CD4-positive, alpha-beta T cell treated with Interleukin-6 at 100 ng/mL for 8 hours (primary cell): ENCODE results near the gene MCF2L.
A peak's percentile ranks its signal among the peaks of the same experiment; 100 is the strongest.
"Not testable (repeated sequence)": the region's sequence is repeated elsewhere in the genome, so short reads cannot be mapped to it uniquely, and the experiment has no call there.

Experiments
- DNase-seq: peaks from one replicate; pipeline ENCODE4 v3.0.0-alpha.2; 2020; ENCODE audit warnings: mixed read lengths, low spot score

The MCF2L gene

DNA sequence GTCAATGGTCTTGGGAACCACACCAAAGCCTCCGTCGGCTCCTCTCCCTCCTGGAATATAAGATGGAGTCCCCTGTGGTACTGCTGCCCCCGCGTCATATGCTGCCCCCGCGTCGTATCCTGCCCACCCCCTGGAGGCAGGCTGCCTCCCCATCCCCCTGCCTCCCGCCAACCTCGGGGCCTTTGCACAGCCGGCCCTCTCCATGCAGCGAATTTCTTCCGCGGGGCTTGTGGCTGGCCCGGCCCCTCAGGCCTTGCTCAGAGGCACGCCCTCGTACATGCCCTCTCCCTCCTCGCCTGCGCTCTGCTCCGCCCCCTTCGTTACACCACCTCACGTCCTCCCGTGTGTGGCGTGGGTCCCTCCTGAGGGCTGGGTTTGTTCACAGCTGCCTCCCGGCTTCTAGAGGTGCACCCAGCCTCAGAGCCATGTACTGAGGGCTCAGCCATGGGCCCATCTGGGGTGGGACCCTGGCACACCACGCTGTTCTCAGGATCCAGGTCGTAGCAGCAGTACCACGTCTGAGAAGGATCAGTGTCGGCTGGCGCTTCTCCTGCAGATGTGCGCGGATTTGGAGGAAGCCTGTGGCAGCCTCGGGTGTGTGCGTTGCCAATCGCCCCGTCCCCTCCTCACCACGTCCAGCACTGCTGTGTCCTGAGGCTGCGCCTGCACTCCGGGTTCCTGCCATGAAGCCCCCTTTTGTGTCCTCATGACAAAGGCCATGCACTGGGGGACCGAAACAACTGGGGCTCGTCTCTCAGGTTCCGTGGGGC is 47.7 kb downstream of the MCF2L start:
- DNase-seq = no peak

DNA sequence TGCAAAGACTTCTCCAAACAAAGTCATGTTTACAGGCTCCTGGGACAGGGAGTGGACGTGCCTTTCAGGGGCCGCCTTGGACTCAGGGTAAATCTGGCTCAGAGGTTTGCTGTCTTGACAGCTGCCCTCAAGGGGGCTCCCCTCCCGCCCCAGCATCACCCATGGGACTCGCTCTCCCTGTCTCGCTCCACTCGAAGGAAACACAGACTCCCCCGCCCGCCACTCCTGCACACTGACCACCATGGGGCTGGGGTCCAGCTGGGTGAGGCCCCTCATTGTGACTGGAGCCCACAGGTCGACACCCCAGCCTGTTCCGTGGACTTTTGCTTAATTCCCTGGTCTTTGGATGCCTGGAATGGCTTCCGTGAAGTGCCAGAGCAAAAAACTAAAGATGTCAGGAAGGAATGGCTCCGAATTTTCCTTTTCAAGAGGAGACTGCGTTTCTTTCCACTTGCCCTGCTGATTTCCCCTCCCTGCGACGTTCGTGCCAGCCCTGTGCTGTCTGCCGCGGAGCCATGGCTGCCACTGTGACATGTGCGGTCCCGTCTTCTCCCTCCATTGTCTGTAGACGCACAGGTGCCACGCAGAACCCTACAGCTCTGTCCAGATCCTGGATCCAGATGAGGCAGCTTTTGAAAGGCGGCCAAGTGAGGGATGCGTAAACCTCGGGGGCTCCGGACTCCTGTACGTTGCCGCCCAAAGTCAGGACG is 48.6 kb downstream of the MCF2L start:
- no peak for DNase-seq

DNA sequence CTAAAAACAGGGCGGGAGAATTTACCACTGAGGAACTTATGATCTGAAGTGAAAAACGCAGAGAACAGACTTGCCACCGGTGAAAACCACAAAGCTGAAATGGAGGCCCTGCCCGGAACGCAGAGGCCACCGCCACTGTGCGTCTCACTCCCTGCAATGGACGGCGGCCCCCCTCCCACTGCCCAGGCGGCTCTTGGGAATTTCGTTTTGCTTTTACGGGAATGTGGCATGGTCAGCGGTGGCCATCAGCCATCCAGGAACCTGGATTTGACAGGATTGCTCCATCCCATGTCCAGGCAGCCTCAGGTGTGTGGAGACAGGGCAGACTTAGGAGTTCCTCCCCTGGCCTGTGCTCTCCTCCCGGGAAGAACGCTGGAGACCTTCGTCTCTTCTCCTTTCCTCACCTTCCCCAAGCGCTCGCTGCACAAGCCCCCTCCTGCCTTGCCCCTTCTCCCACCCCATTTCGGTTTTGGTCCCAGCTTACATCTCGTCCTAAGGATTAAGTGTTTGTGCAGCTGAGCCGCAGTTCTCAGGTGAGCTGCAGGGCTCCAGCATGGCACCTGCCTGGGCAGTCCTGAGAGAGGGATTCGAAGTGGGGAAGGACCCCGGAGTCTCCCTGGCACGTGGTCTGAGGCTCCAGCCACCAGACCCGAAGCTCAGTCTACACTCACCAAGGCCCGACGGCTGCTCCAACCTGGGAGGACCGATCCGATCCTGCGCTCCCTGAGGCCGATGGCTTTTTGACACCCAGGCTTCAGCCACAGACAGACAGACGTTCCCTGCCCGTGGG is 49.9 kb downstream of the MCF2L start:
- no peak for DNase-seq

DNA sequence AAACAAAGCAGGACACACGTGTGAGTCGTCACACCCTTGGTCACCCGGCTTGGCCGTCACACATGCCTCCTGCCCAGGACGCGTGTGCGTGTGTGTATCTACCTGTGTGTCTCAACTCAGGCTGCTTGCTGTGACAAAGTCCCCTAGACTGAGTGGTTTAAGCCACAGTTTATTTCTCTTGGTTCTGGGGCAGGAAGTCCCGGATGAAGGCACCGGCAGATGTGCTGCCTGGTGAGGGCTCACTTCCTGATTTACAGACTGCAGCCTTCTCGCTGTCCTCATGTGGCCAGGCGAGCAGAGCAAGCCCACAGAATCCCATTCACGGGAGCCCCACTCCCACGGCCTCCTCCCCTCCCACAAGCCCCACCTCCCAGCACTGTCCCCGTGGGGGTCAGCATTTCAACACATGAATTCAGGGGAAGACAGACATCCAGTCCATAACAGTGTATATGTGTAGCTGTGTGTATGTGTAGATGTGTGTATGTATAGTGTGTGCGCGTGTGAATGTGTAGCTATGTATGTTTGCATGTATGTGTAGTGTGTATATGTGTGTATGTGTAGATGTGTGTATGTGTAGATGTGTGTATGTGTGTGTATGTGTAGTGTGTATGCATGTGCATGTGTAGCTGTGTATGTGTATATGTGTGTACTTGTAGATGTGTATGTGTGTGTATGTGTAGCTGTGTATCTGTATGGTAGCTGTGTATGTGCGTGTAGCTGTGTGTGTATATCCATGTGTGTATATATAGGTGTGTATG is 51.5 kb downstream of the MCF2L start:
- no peak for DNase-seq

DNA sequence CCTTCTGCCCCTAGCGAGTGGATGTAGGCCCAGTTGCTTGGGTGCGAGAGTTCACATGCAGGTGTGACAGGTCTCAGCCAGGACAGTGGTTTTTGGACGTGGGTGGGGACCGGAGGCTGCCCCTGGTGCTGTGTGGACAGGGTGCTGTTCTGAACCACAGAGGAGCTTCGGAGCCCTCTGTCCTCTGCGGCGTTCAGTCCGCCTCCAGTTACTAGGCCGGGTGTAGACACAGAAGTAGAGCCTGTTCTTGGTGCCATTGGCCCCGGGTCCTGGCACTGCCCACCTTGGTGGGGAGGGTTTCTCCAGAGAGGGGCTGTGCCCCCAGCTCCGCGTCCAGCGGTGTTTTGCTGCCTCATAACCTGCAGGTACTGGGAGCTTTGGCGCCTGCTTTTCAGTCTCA is 52.4 kb downstream of the MCF2L start:
- no peak for DNase-seq

DNA sequence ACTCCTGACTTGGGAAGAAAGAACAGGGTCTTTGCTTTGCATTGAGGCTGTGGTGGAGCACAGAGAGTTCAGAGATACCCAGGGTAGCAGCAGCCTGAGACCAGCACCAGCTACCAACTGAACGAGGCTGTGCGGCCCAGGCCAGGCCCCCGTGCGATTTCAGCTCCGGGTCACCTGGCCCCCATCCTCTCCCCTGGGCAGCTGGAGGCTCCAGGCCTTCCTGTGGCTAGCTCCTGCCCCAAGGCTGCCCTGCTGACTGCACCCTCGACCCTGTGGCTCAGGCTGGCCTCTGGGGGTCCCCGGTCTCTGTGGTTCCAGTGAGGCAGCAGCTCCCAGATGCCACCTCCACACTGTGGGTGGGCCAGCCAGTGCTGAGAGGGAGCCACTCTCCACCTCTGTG is 52.8 kb downstream of the MCF2L start:
- DNase-seq = no peak

DNA sequence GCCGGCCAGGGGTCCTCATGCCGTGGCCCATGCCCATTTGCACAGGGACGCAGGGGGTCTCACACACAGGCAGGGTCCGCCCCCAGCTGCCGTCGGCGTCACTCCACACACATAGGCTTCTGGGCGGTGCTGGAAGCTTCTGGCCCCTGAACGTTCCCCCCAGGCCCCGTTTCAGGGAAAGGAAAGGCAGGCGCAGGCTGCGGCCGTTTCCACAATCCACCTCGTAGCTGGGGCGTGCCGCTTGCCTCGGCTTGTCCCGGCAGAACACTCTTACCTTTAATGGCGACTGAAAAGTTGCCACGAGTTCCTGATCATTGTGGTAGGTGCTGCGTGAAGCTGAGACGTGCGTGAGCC is 53.4 kb downstream of the MCF2L start:
- no peak for DNase-seq

DNA sequence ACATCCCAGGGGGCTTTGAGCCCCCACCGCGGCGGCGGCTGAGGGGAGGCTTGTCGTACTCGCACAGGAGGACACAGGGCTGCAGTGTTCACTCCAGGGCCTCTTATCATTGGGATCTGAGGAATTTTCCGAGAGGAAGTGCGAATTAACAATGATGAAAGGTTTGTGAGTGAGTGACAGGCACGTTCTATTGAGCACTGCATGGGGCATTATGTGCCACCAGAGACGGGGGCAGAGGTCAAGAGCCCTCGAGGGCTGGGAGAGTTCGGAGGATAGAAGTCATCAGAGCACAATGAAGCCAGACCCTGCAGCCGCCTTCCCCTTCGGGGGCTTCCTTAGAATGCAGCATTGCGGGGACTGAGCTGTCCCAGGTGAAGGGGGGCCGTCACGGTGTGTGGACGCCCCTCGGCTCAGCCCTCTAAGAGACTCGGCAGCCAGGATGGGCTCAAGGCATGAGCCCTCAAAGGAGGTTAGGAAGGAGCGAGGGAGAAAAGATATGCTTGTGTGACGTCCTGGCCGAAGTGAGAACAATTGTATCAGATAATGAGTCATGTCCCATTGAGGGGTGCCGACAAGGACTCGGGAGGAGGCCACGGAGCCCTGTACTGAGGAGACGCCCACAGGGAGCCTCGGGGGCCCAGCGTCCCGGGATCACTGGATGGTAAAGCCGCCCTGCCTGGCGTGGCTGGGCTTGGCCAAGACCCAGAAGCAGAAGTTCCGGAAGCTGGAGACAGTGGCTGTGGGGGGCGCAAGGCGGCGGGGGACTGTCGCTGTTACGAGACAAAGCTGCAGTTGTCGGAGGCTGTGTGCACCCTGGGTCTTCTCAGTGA is 53.9 kb downstream of the MCF2L start:
- no peak for DNase-seq

DNA sequence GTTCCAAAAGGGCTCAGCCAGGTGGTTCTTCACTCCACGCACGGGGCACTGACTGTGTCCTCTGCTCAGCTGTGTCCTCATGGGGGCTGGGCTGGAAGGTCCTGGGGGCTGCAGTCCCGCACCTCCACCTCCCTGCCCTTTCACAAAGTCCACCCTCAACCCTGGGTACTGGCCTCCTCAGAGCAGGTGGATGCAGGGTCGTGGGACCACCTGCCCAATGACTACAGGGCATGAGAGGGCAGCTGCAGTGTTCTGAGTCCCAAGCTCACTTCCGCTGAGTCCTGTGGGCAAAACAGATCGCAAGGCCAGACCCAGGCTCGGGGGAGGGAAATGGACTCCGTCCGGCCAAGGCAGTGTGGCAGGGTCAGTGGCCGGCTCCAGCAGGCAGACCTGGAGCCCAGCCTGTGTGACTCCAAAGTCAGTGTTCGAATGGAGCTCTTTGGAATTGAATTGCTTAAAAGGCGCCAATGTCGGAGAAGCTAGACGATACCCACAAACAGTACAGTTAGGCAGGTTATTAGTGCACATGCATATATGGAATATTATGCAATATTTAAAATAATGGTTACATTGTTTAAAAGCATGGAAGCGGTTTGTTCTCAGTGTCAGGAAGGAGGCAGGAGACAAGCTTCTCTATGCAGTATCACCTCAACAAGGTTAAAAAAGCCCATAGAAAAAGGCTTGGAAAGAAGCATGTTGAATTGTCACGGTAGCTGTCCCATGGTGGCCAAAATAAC is 54.8 kb downstream of the MCF2L start:
- DNase-seq = no peak

DNA sequence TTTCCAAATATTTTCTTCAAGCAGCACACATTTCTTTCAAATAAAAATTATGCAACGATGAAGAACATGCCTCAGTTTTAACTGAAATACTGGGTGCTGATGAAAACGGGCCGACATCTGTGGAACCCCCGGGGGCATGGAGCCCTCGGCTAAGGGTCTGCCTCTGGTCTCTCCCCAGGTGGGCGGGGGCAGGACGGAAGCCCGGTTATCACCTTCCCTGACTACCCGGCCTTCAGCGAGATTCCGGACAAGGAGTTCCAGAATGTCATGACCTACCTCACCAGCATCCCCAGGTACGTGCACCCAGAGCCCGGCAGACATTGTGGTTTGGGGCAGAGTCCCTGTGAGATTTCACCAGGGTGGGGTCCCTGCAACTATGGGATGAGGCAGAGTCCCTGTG is 55.5 kb downstream of the MCF2L start:
- DNase-seq = no peak

DNA sequence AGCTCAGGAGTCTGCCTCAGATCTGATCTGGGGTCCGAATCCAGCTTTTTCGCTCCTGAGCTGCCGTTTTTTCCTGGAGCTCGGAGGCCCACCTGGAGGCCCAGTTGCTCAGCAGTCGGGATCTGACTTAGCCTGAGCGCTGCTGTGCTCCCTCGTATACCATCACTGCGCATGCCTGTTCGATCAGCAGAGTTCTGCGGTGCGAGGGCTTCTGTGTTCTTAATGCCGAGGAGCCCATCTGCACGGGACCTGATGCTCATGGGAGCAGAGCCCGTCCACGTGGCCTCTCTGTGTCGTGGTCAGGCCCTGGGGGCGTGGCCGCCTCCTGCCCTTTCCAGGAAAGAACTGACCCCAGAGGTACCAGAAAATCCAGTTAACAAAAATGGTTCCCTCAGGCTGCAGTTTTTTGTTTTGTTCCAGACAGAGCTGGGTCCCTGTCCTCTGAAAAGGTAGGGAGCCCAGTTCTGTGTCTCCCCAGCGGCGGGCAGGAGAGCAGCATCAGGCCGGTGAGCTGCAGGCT is 57.4 kb downstream of the MCF2L start:
- no peak for DNase-seq

DNA sequence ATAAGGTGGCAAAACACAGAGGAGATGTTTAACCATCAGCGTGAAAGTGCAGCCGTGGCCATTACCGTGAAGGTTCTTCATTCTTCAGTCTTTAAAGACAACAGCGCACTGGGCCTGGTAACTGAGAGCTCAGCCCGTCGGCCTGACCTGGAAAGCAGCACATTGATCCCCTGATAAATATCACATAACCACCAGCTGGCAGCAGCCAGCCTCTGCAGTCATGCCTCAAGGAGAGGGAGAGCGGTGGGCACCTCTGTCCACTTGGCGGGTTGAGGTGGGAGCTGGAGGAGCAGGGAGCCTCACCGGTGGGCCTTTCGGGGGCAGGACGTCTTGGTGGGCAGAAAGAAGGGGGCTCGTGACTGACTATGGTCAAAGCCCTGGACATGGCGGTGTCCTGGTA is 58.1 kb downstream of the MCF2L start:
- DNase-seq = no peak

DNA sequence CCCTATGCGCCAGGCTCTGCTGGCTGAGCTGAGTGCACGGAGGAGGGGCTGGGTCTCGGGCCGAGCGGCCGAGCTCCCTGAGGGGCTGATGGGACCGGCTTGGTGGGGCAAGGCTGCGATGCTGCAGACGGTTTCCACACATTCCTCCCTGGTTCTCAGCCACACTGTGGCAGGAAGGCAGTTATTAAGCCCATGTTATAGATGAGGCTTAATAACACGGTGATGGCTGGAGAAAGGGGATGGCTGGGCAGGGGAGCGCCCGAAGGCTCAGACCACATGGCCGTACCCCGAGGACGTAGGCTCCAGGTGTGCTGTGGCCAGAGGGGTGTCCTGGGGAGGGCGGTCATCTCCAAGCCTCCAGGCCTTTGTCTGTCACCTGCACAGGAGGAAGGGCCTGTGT is 58.6 kb downstream of the MCF2L start:
- DNase-seq = no peak

DNA sequence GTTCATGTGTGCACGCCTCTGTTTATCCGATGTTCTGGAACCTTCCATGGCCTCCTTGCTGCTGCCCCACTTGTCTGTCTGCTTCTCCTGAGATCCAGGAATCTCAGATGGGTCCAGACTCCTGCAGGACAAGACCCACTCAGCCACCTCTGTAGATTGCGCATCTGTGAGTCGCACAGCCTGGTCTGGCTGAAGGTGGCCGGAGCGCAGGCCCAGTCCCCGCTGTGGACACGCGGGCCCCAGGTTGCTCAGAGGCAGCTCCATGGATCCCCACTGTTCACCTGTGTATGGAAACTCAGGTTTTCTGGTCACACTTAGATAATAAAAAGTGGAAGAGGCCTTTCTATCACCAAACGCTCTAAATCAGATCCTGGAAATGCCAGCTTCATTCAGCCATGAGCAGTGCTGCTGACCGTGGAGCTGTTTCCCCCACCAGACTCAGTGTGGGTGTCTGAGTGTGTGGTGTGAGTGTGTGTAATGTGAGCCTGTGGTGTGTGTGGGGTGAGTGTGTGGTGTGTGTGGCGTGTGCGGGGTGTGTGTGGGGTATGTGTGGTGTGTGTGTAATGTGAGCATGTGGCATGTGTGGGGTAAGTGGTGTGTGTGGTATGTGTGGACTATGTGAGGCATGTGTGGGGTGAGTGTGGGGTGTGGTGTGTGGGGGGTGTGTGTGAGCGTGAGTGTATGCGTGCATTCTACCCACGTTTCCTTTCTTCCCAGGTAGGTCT is 59.5 kb downstream of the MCF2L start:
- DNase-seq = no peak

DNA sequence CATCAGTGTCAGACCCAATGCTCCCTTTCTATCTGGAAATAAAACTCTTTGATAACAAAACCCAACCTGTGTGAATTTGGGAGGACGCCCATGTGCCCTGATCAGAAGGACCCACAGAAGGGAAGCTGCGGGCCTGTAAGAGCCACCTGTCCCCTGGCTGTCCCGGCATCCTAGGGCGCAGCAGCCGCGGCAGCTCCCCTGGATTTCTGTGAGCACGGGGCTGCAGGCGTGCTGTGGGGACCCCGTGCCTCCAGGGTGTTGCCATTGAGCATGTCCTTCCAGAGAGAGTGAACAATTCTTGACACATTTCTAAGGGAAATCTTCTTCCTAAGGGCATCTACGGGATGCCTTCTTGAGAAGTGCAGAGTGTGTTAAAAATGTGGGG is 60.0 kb downstream of the MCF2L start:
- DNase-seq = no peak

DNA sequence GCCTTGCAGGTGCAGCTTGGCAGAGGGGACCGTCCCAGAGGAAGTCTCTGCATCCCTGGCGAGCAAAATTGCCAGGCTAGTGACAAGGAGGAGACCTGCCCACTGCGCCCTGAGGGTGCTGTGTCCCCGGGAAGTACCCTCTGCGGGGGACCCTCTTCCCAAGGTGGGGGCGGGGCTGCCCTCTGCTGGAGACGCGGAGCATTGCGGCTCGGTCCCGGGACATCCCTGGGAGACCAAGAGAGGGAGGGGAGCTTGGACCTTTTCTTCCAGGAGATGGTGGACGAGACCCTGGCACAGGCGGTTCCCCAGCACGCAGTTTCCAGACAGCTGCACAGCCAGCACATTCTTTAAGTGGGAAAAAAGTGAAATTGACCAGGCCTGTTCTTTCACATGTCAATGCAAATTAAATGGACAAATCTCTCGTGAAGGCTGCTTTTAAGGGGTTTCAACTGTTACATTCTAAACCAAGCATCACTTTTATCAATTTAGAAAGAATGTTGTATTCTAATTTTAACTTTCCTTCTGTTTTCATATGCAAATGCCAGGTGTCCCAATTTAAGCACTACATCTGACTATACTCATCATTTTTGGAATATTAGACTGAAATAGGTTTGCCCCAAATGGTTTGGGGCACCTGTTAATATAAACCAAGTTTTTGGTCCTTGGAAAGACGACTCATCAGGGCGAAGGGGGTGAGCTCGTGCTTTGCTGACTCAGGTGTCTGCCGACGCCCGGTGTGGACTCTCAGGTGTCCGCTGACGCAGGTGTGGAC is 60.7 kb downstream of the MCF2L start:
- peak; percentile 24 for DNase-seq

DNA sequence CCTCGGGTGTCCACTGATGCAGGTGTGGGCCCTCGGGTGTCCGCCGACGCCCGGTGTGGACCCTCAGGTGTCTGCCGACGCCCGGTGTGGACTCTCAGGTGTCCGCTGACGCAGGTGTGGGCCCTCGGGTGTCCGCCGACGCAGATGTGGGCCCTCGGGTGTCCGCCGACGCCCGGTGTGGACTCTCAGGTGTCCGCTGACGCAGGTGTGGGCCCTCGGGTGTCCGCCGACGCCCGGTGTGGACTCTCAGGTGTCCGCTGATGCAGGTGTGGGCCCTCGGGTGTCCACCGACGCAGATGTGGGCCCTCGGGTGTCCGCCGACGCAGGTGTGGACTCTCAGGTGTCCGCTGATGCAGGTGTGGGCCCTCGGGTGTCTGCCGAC is 61.2 kb downstream of the MCF2L start:
- not testable (repeated sequence) for DNase-seq

DNA sequence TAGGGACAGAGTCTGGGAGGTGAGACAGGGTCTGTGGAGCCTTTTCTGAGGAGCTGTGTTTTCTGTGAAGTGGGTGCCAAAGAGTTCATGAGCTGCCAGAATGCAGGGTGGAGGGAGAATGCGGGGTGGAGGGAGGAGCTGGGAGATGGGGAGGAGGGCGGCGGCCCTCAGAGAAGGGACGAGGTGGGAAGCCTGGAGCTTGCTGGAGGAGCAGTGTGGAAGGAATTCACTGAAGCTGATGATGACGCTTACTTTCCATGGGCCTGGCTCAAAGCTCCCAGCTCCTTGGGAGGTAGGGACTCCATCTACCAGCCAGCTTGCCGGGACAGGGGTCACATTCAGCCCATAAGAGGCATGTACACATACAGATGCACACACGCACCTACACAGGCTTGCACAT is 62.5 kb downstream of the MCF2L start:
- no peak for DNase-seq

DNA sequence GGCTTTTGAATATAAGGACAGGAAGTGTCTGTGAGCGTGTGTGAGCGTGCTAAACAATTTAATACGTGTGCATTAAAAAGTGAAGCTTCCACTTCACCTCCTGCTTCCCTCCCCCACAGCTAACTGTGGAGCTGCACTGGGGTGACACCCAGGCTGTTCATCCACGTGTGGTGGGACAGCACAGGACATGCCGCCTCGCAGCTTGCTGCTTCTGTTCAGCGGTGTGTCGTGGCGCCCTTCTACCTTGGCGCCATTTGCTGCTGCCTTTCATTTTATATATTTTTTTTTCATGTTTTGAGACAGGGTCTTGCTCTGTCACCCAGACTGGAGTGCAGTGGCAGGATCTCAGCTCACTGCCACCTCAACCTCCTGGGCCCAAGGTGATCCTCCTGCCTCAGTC is 63.3 kb downstream of the MCF2L start:
- DNase-seq = no peak
